DOHH2 (cell line): Measurements from ENCODE around the gene SARS1.

Experiments used
- EZH2phosphoT487 ChIP-seq: fragments of 200-600 bp; sonication (generic); IDR thresholded peaks from 2 replicates; pipeline ENCODE4 v1.6.1; 2017; ENCODE audit warnings: borderline replicate concordance, mild to moderate bottlenecking, antibody characterized with exemption, low read length, moderate library complexity, mixed read lengths
- TF ChIP-seq, protein P1 (sequence below): fragments of 200-600 bp; sonication (generic); IDR thresholded peaks from one replicate; pipeline ENCODE4 v1.5.1; 2014; ENCODE audit warnings: antibody characterized with exemption, mild to moderate bottlenecking, low read depth, low read length; ENCODE audit not compliant: poor library complexity, severe bottlenecking

DNA sequence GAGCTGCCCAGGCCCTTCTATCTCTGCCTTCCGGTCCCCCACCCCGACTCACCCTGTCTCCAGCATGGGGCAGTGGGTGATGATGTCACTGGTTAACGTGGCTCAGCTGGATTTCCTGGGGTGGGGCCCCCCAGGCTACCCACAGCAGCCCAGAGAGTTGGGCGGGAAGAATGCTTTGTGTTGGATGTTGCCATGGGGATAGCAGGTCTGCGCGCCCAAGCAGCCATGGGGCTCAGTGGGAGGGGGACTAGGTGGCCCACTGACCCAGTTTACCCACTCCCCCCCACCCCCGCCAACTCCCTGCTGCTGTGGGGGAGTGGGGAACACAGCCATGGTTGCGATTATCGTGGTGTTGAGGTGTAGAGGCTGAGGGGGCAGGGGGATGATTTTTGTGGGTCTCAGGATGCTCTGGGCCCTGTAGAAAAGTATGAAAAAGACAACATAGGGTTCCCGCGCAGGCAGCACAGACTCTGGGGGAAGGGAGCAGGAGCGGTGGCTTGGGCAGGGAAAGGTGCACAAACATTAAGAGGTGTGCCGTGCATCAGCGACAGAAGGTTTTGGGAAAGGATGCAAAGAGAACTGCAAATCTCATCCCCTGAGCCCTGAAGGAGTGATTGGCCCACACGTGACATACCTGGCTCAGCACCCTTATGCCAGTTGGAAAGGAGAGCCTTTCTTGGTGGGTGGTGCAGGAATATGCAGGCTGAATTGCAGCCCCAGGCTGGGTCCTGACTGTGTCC, 44.1 kb downstream of the SARS1 start:
- TF ChIP-seq, protein P1, sequence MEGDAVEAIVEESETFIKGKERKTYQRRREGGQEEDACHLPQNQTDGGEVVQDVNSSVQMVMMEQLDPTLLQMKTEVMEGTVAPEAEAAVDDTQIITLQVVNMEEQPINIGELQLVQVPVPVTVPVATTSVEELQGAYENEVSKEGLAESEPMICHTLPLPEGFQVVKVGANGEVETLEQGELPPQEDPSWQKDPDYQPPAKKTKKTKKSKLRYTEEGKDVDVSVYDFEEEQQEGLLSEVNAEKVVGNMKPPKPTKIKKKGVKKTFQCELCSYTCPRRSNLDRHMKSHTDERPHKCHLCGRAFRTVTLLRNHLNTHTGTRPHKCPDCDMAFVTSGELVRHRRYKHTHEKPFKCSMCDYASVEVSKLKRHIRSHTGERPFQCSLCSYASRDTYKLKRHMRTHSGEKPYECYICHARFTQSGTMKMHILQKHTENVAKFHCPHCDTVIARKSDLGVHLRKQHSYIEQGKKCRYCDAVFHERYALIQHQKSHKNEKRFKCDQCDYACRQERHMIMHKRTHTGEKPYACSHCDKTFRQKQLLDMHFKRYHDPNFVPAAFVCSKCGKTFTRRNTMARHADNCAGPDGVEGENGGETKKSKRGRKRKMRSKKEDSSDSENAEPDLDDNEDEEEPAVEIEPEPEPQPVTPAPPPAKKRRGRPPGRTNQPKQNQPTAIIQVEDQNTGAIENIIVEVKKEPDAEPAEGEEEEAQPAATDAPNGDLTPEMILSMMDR: no peak
- TF ChIP-seq EZH2phosphoT487: no peak
